Stomach smooth muscle (tissue), 2 donors: ENCODE results near the gene TNIK.
A peak's percentile ranks its signal among the peaks of the same experiment; 100 is the strongest.

ENCODE experiments used
- H3K27ac ChIP-seq: one replicate; pipeline ENCODE4 v1.7.0; 2013; ENCODE audit warnings: mild to moderate bottlenecking, low read length, inconsistent platforms
- H3K27me3 ChIP-seq, 2 donors: one replicate each; pipeline ENCODE4 v1.7.0; 2013; ENCODE audit warnings: low read length in 2 of 2; ENCODE audit not compliant: insufficient read depth in 2 of 2, control insufficient read depth in 1 of 2
- H3K36me3 ChIP-seq, 2 donors: one replicate each; pipeline ENCODE4 v1.7.0; 2013; ENCODE audit warnings: low read length in 2 of 2; ENCODE audit not compliant: control insufficient read depth in 2 of 2, insufficient read depth in 2 of 2
- H3K4me1 ChIP-seq: one replicate; pipeline ENCODE4 v1.7.0; 2013; ENCODE audit warnings: low read length; ENCODE audit not compliant: control insufficient read depth, insufficient read depth
- H3K4me3 ChIP-seq, 2 donors: one replicate each; pipeline ENCODE4 v1.7.0; 2013; ENCODE audit warnings: low read length in 2 of 2
- H3K9ac ChIP-seq, 2 donors: one replicate each; pipeline ENCODE4 v1.7.0; 2013; ENCODE audit warnings: low read length in 2 of 2, mild to moderate bottlenecking in 1 of 2
- H3K9me3 ChIP-seq, 2 donors: one replicate each; pipeline ENCODE4 v1.7.0; 2013; ENCODE audit warnings: low read length in 2 of 2; ENCODE audit not compliant: control insufficient read depth in 2 of 2
- donor health status: healthy.
- donor health status: Pancreatic carcinoma.

The TNIK gene

DNA sequence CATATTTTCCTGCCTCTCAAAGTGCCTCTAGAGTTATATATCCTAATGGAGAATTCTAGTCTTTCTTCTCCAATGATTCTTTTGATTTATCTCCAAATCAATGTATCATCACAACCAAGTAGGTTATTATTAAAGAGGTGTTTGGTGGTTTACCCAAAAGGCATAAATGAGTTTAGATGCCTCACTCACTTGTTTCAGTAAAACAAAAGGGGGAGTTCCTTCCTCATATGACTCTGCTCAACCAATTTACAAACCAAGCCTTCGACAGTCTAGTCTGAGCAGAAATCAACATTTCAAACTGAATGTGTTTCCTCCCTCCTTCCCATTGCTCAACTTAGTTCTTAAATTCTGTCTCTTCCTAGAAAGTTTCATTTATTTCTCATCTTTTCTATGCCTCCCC lies 116.5 kb downstream of the TNIK start:
- Histone ChIP-seq H3K4me3 (no peak overlapping the region), H3K4me1 (no peaks in the 10 kb centered on the region), H3K9ac (no peak overlapping the region), H3K27me3 (no peaks in the 10 kb centered on the region), H3K27ac (no peak overlapping the region), H3K9me3 (no peaks in the 10 kb centered on the region), H3K36me3 (no peaks in the 10 kb centered on the region)

- no peak overlapping the region for H3K4me3 ChIP-seq
- no peak overlapping the region for H3K27ac ChIP-seq
- no peak overlapping the region for H3K9ac ChIP-seq
- no peaks in the 10 kb centered on the region for H3K4me1 ChIP-seq
- H3K9me3 ChIP-seq, result no peaks in the 10 kb centered on the region
- no peaks in the 10 kb centered on the region for H3K27me3 ChIP-seq
- H3K36me3 ChIP-seq, result no peaks in the 10 kb centered on the region
Observed at GRCh38 chr3:171342783-171343420, 117.3 kb downstream of the TNIK start.

DNA sequence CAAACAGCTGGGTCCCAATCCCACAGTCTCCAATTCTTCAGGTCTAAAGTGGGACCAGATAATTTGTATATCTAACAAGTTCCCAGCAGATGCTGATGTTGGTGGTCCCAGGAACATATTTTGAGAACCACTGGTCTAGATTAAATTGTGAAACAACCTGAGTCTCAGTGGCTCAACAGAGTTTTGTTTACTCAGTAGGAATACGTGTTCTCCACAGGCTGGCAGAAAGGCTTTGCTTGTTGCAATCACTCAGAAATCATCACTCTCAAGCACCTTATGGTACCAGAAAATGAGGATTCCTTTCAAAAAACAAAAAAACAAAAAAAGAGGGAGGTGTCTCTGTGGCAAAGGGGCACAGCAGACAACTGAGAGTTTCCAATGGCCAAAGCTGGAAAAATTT lies 118.0 kb downstream of the TNIK start:
- H3K9me3 ChIP-seq, result no peaks in the 10 kb centered on the region
- H3K9ac ChIP-seq, result no peak overlapping the region
- no peak overlapping the region for H3K4me3 ChIP-seq
- no peaks in the 10 kb centered on the region for H3K27me3 ChIP-seq
- no peaks in the 10 kb centered on the region for H3K4me1 ChIP-seq
- H3K27ac ChIP-seq, result no peak overlapping the region
- no peaks in the 10 kb centered on the region for H3K36me3 ChIP-seq

DNA sequence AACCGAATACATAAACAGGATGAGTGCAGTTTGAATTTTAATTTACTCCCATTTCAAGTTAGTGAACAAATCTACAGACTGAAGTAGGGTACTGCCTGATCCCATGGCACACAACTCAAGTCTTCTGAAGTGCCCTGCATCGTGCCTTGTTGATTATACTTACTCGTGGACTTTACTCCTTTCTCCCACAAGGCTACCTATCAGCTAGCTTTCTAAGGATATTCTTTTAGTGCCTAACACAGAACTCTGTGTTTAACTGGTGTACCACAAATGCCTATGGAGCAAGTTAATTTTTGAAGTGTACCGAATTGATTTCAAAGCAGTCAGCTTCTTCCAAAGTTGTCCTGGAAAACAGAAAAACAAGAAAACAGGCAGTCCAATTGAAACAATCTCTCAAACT lies 119.8 kb downstream of the TNIK start:
- H3K27ac ChIP-seq, result no peak overlapping the region

DNA sequence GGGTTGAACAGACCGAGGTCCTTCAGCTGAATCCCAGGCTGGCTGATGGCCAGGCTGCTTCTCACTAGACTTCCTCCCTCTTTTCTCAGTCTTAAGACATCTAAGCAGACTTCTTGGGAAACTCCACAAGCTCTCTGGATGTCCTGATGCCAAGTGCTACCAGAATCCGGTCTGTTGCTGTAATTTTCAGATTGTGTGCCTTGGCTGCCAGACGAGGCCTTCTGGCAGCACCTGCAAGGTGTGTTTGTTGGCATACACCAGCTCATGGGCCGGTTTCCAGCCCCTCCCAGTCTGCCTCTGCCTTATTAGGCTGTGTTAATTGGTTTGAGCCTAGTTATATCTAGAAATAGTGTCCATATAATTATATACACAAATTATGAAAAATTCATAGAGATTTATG lies 120.6 kb downstream of the TNIK start:
- H3K36me3 ChIP-seq, result no peaks in the 10 kb centered on the region
- no peaks in the 10 kb centered on the region for H3K9me3 ChIP-seq
- peaks cover 2% of the 10 kb centered on the region for H3K4me1 ChIP-seq
- H3K4me3 ChIP-seq, result no peak overlapping the region
- no peak overlapping the region for H3K9ac ChIP-seq
- no peak overlapping the region for H3K27ac ChIP-seq
- no peaks in the 10 kb centered on the region for H3K27me3 ChIP-seq

More for the DNA sequence above, 119.8 kb downstream of the TNIK start:
- Histone ChIP-seq H3K4me1 (no peaks in the 10 kb centered on the region), H3K36me3 (no peaks in the 10 kb centered on the region), H3K9ac (no peak overlapping the region), H3K4me3 (no peak overlapping the region), H3K27me3 (no peaks in the 10 kb centered on the region), H3K9me3 (no peaks in the 10 kb centered on the region)

DNA sequence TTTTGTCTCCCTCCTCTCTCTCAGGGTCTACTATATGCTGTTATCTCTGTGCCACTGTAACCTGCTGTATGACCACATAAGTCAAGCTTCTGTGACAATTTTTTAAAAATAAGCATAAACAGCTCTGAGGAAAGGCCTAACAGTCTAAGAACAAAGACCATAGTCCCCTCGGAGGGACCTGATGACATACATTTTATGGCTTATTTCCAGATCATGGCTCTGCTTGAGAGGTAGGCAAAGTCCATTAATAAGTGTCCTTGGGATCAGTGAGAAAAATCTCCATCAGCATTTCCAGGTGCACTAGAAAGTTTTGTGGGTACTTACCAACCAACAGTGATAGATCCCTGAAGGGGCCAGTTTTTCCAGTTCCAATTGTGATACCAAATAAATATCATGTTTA lies 123.8 kb downstream of the TNIK start:
- H3K36me3 ChIP-seq, result no peaks in the 10 kb centered on the region
- peaks cover 11% of the 10 kb centered on the region for H3K4me1 ChIP-seq
- H3K27me3 ChIP-seq, result no peaks in the 10 kb centered on the region
- no peak overlapping the region for H3K9ac ChIP-seq
- H3K9me3 ChIP-seq, result no peaks in the 10 kb centered on the region
- no peak overlapping the region for H3K4me3 ChIP-seq
- H3K27ac ChIP-seq, result no peak overlapping the region

DNA sequence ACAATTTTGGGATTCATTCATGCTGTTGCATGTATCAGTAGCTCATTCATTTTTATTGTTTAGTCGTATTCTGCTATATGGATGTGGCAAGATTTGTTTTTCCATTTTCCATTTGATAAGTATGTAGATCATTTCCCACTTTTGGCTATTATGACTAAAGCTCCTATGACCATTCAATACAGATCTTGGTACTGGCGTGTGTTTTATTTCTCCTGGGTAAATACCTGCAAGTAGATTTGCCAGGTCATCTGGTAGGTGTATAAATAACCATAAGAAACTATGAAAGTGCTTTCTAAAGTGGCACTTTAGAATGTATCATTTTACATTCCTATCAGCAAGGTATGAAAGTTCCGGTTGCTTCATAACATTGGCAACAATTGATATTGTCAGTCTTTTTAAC lies 124.6 kb downstream of the TNIK start:
- no peaks in the 10 kb centered on the region for H3K36me3 ChIP-seq
- no peak overlapping the region for H3K9ac ChIP-seq
- peaks cover 11% of the 10 kb centered on the region for H3K4me1 ChIP-seq
- no peak overlapping the region for H3K27ac ChIP-seq
- no peak overlapping the region for H3K4me3 ChIP-seq
- no peaks in the 10 kb centered on the region for H3K9me3 ChIP-seq
- no peaks in the 10 kb centered on the region for H3K27me3 ChIP-seq

GRCh38 chr3:171334465-171334811 lies 125.8 kb downstream of the TNIK start:
- no peaks in the 10 kb centered on the region for H3K27me3 ChIP-seq
- peak overlapping the region; percentile 46 for H3K27ac ChIP-seq
- no peak overlapping the region for H3K9ac ChIP-seq
- no peaks in the 10 kb centered on the region for H3K36me3 ChIP-seq
- no peaks in the 10 kb centered on the region for H3K9me3 ChIP-seq
- peaks cover 14% of the 10 kb centered on the region for H3K4me1 ChIP-seq
- H3K4me3 ChIP-seq, result peak overlapping the region in 1 of 2 donors; percentile 35

- Histone ChIP-seq H3K4me3 (peak overlapping the region in 1 of 2 donors; percentile 35), H3K9ac (no peak overlapping the region), H3K9me3 (no peaks in the 10 kb centered on the region), H3K36me3 (no peaks in the 10 kb centered on the region), H3K4me1 (peaks cover 14% of the 10 kb centered on the region), H3K27ac (peak overlapping the region; percentile 46), H3K27me3 (no peaks in the 10 kb centered on the region)
Observed at GRCh38 chr3:171333784-171334464, 126.3 kb downstream of the TNIK start.

DNA sequence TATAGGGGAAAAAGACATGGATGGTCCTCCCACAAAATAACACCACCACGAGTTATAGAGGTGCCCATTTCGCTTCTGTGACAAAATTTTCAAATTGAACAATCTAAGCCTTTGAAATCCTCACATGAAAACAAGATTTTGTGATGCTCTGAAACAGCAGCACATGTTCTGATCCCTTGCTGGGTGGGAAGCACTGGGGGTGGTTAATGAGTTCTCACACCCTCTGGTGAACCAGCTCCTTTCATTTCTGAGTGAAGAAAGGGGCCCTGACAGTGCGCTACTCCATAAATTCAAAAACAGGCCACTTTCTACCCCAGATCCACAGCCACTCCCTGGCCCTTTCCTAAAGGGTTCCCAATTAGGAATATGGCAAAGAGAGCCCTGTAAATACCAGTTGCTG lies 129.3 kb downstream of the TNIK start:
- Histone ChIP-seq H3K9me3 (no peaks in the 10 kb centered on the region), H3K4me1 (peaks cover 25% of the 10 kb centered on the region), H3K9ac (no peak overlapping the region), H3K27ac (no peak overlapping the region), H3K36me3 (no peaks in the 10 kb centered on the region), H3K4me3 (no peak overlapping the region), H3K27me3 (no peaks in the 10 kb centered on the region)

- Histone ChIP-seq H3K36me3 (no peaks in the 10 kb centered on the region), H3K4me3 (no peak overlapping the region), H3K9me3 (no peaks in the 10 kb centered on the region), H3K27me3 (no peaks in the 10 kb centered on the region), H3K9ac (peak overlapping the region in 1 of 2 donors; percentile 13), H3K27ac (no peak overlapping the region), H3K4me1 (peaks cover 25% of the 10 kb centered on the region)
Observed at GRCh38 chr3:171329746-171330145, 130.5 kb downstream of the TNIK start.
